GM21786 (cell line): ENCODE measurements around the gene UCN.
"Not testable (repeated sequence)": the region's sequence is repeated elsewhere in the genome, so short reads cannot be mapped to it uniquely, and the experiment has no call there.

Experiments used
- ATAC-seq: cut with Tn5 transposase; IDR thresholded peaks from one replicate; pipeline ENCODE4 v1.9.1; 2021; ENCODE audit not compliant: unreplicated experiment

UCN gene

GRCh38 chr2:27285481-27285880 is 22.8 kb downstream of the UCN start:
- no peak for ATAC-seq

- no peak for ATAC-seq
Measured at GRCh38 chr2:27284996-27285395, 23.2 kb downstream of the UCN start.

- no peak for ATAC-seq
Measured at GRCh38 chr2:27282892-27283291, 25.4 kb downstream of the UCN start.

GRCh38 chr2:27281855-27282559 is 26.2 kb downstream of the UCN start, which contains the start of gene TRIM54:
Gene TRIM54 (plus strand): TSS chr2:27282429. CDS start chr2:27282732, 303 bp downstream.
- ATAC-seq: no peak

GRCh38 chr2:27281442-27281841 is 26.8 kb downstream of the UCN start:
- ATAC-seq: no peak

GRCh38 chr2:27280826-27281225 is 27.4 kb downstream of the UCN start:
- ATAC-seq: no peak

- ATAC-seq: no peak
Measured at GRCh38 chr2:27278010-27278409, 30.2 kb downstream of the UCN start.

- no peak for ATAC-seq
Measured at GRCh38 chr2:27275211-27276150, 32.8 kb downstream of the UCN start, which contains the start of gene DNAJC5G. Gene DNAJC5G (plus strand): TSS chr2:27275433. CDS start chr2:27276729, 1,296 bp downstream.

- not testable (repeated sequence) for ATAC-seq
Measured at GRCh38 chr2:27272537-27273522, 35.4 kb downstream of the UCN start.

GRCh38 chr2:27271631-27272340 is 36.5 kb downstream of the UCN start:
- ATAC-seq: no peak

- no peak for ATAC-seq
Measured at GRCh38 chr2:27270670-27271069, 37.6 kb downstream of the UCN start.

- no peak for ATAC-seq
Measured at GRCh38 chr2:27270131-27270530, 38.1 kb downstream of the UCN start.

GRCh38 chr2:27268296-27268695 is 39.9 kb downstream of the UCN start:
- not testable (repeated sequence) for ATAC-seq

- no peak for ATAC-seq
Measured at GRCh38 chr2:27265536-27265870, 42.7 kb downstream of the UCN start.

GRCh38 chr2:27264753-27265535 is 43.3 kb downstream of the UCN start:
- no peak for ATAC-seq

GRCh38 chr2:27264253-27264752 is 43.9 kb downstream of the UCN start:
- ATAC-seq: no peak

- no peak for ATAC-seq
Measured at GRCh38 chr2:27263287-27264252, 44.7 kb downstream of the UCN start.
